Activated T-cell treated with anti-CD3 and anti-CD28 coated beads, Interleukin-2, amount 50 U/mL, for 48 hours (primary cell): Measurements from ENCODE around the gene CD1D.
"Not testable (repeated sequence)": the region's sequence is repeated elsewhere in the genome, so short reads cannot be mapped to it uniquely, and the experiment has no call there.

ENCODE experiments used
- DNase-seq, 2 experiments: peaks; one replicate each; pipeline ENCODE4 v3.0.0-alpha.2; 2020

The CD1D gene

DNA sequence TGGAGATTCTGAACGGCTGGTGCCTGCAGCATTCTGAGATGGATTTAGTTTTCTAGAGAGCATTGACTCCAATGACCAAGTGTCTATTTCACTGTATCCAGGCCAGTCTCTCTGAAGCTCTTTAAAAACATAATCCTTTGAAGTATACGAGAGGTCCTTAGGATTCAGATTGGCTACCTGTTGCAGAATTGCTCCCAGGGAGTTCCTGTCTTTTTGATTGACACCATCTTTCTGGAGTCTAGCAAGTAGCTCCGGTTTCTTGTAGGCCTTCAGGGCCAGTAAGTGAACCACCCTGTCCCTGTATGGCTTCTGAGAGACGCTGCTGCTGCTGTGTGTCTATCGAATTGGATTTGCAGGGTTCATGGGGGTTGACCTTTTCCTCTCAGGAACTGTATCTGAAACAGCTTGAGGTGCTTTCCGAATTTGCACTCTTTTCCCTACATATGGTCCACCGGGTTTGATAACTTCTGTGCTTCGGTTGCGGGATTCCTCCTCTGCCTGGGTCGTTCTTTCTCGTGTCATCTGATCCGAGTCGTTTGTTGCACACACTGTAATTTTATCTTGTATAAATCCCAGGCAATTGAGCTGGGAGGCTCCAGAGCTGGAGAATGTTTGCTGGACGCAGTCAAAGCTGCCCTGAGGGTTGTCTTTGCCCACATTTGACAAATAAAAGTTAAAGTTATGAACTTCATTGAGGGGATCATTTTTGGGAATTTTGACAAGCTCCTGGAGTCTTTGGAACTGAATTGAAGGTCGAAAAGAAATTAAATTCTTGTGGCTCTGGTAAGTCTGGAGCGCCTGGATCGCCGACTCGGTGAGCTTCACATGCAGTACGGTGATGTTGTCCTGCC, 3.6 kb upstream of the CD1D start:
- not testable (repeated sequence) for DNase-seq

DNA sequence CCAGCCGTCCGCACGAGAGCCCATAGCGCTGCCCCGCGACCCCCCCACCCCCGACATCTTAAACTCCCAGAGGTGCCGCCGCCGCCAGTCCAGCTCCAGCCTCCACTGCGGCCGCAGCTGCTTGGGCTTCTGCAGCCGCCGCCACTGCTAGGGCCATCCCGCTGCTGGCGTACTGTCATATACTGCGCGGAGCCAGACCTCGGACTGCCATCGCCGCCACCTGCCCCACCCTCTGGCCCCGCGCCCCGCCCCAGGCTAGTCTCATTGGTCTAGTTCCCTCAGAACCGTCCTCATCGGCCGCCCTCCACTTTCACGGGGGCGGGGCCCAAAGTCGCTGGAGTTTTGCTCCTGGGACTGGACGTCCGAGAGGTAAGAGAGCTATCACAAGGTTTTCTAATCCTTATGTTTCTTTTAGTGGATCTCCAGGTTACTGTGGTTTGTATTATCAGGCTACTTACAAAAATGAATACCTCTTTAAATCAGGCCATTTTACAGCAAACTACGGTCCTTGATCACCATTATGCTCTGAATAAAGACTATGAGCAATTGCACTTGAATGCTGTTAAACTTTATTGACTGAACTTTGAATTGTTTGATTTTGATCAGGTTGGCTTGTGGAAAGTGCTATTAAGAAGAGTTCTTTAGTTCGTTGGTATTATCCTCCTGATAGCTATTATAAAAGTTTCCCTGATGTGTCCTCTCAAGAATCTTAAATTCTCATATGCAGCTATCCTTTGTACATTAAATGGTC, 2.8 kb upstream of the CD1D start:
- DNase-seq = peak; percentile 50 to 51

DNA sequence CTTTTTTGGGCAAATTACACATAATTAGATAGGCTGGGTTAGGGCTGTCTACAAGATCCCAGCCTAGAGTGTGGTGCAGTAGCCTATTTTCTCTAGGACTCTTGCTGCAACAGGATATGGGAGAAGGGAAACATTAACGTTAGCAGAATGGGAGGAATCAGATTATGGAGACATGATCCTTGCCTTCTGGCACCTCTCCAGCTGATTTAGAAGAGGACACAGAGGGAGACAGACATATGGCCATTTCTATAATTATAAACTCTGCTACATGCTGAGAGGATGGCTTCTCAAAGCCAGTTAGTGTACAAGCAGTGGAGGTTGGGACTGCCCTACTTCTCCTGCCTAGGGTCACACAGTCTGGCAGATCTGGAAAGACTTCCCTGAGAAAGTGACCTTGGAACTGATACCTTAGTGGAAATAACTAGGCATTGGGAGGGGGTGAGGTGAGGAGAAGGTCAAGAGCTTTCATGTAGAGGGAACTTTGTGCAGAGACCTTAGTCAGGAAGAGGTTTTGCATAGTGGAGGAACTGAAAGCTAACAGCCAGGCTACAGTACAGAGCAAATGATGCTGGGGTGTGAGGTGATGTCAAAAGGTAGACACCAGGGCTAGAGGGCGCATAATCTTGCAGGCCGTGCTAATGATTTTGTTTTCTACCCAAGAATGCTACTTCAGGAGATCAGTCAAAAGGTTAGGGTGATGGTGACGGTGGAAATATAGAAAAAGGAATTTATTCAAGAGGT, 1.2 kb upstream of the CD1D start:
- DNase-seq = no peak

DNA sequence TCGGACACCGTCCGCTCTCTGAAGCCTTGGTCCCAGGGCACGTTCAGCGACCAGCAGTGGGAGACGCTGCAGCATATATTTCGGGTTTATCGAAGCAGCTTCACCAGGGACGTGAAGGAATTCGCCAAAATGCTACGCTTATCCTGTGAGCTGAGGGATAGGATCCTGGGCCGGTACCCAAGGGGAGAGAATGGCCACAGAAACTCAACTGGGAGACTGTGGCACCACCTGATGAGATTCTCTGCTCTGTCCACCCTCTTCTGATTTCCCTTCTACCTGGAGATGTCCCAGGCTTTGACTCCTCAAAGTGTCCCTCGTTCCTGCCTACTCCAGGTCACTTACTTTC, 855 bp downstream of the CD1D start:
- no peak for DNase-seq

DNA sequence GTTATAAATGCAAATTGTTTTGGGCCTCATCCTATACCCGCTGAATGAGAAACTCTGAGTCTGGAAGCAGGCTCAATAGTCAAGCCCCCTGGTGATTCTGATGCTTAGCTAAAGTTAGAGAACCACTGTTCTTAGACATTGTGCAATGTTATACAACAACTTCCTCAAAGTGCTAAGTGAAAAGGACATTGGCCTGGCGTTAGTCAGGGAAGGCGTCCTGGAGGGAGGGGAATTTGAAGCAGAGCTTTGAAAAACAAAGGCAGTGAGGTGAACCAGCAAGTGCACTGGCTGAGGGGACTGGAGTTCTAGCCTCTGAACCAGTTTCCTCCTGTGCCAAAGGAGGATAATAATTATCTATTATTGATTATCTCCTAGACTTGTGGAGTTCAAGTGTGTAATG, 5.1 kb downstream of the CD1D start:
- DNase-seq = no peak

DNA sequence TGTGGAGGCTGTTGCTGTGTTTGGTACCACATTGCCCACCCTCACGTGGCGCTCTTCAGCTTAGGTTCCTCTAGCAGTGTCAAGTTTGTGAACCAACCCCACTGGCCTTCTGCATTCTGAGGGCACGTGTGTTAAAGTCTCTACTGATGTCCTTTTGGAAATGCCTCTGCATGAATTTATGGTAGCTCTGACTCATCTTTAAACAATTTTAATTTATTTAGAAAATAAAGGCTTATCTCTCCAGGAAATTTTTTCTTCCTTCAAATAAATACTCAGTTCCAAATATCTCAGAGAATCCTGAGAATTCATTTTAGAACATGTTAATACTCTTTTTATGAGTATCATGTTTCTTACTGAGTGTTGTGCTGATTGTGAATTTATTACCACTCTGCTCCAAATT, 5.5 kb downstream of the CD1D start:
- no peak for DNase-seq

DNA sequence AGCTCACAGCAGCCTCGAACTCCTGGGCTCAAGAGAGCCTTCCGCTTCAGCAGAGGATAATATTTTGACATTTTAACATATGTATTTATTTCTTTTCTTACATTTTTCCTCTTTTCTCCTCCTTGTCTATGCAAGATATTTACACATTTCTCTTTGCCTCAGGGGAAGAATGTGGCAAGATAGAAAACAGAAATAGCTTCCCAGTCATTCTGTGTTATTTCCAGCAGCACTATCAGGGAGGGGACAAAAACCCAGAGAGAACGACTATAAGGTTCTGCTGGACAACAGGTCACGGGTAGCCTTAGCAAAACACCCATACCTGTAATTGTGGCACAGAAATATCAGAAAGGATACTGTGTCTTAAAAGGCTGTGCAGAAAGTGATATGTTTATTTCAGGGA, 7.9 kb downstream of the CD1D start:
- DNase-seq = no peak

DNA sequence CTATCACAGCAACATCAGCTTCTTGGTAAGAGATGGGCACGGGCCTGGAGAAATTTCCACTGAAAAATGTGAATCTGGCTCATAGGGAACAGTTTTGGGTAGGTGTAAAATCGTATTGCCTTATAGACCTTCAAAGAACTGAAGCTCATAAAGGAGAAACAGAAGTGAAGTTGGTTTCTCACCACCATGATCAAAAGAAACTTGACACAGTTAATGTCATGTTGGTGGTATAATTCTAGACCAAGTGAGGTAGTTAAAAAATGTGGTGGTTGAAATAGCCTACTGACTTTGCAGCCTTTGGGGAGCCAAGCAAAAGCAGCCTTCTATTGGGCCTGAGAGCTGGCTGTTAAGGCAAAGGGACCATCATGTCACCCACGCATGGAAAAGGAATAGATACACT, 8.9 kb downstream of the CD1D start:
- DNase-seq = no peak

DNA sequence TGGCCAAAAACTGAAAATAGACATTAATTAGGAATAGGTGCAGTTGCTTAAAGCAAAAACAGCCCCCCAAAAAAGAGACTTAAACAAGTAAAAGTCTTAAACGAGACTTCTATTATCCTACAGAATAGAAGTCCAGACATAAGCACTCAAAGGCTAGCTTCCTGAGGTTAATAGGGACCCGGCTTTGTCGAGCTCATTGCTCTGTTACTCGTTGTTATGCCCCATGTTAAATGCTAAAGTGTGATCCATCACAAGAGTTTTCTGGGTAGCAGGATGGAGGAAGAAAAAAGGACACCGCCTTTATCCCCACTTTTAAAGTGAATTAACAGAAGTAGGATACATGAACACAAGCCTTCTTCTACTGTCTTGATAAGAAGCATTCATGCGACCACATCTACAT, 10.6 kb downstream of the CD1D start:
- no peak for DNase-seq

DNA sequence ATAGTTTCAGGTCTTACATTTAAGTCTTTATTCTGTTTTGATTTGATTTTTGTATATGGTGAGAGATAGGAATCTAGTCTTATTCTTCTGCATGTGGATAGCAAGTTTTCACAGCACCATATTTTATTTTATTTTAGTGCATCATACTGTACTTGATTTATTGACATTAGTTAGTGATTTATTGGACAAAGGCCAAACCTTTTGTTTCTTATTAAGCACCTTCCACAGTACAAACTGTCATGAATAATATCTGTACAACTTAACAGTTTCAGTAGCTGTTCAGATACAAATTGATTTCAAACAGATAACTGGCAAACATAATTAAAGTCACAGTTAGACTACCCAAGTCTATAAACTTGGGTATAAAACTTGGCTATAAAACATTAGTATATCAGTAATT, 15.8 kb downstream of the CD1D start:
- no peak for DNase-seq

DNA sequence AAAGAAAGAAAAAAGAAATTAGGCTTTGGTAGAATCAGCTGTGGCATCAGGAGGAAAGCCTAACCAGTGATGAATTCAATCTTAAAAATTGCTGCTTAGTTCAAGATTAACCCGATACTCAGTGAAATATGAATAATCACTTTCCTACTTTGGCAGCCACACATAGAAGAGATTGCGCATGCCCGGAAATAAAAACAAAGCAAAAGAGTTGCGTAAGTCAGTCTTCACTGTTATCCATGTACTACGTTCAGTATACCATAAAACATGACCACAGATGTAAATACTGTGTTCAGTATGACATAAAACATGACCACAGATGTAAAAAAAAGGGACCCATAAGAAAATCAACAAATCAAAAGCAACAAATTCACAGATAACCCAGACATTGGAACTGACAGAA, 19.2 kb downstream of the CD1D start:
- no peak for DNase-seq

DNA sequence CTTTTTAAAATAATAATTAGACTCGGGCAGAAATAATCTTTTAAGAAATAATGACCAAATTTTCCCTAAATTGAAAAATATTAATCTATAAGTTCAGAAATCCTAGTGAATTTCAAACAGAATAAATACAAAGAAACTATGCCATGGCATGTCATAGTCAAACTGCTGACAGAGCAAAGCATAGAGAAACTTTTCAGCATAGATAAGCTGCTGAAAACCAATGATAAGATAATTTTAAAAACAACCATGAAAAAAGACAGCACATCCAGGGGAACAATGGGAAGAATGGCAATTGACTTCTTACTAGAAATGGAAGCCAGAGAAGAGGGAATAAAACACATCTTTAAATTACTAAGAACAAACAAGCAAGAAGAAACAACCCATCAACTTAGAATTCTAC, 19.8 kb downstream of the CD1D start:
- no peak for DNase-seq

DNA sequence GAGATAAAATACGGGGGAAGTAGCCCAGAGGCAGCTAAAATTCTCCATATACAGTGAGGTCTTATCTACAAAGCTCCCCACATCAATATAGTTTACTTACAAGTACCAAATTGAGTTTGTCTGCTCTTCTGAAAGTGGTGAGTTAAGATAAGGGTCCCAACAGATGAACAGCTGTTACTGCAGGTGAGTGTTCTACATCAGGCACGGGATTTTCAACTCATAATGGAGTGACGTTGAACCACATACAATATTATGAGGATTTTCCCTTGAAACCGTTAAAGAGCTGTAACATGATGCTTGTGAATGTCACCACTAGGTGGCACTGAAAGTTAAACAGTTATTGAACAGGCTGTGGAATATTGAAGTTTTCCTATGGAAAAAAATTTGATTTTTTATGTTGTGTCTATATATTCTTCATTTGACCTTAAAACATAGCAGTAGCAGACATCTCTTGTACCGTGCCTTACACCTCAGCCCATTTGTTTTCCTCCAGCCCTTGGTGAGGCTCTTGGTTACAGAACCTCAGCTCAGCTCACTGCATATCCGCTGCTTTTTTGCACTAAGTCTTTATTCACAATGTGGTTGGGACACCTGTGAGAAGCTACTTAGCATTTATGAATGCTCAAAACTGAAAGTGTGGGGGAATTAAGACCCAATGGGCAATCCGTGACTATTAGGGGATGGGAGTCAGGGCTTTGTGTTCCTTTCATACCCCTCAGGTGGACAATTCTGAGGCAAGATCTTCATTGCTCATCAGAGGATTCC, 23.2 kb downstream of the CD1D start:
- no peak for DNase-seq

DNA sequence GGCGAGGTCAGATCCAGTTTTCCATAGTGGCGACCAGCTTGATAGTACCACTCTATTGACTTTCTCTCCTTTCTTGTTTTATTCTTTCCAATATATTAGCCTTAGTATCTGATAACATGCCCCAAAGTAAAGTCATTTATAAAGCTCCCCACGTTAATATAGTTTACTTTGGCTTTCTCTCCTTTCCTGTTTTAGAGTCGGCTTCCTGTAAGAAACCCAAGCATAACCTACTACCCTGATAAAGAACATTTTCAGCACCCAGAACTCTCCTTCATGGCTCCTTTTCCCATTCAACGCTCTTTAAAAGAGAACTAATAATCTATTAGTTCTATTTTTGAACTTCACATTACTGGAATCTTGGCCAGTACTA, 23.7 kb downstream of the CD1D start:
- DNase-seq = no peak

DNA sequence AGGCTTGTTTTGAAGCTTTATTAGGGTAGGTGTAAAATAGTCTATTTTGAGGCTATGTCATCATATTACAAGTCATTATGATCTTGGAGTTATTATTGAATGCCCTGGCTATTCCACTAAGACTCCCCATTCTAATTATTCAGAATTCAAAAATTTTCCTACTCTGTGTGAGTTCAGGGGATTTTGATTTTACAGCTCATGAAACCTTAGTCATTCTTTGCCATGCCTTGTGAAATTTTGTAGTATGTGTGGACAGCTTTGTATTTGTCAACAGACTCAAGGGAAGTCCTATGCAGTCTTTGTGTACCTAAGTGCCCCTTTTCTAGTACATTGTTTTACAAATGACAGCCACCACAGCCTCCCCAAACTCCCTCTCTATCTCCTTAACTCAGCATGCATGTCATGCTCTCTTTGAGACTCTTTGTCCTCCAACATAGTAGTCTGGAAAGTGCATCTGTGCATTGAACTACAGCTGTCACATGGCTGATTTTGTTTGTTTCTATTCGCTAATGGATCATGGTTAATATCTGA, 28.0 kb downstream of the CD1D start:
- no peak for DNase-seq

DNA sequence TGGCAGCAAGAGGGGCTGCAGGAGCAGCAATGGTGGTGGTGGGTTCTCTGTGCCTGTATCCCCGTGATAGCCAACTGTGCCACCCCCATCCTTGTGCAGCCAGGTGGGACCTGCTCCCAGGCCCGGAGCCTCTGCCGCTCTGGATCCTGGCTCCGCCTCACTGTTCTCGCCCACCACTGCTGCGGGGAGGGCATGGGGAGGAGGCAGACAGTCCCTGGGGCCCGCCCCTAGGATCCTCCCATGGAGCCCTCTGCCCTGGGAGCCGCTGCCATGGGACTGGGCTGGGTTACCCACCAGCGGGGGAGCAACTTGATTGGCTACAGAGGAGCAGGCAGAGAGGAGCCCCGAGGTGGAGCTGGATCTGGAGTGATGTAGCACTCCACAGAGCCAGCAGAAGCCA, 31.6 kb downstream of the CD1D start:
- DNase-seq = no peak

DNA sequence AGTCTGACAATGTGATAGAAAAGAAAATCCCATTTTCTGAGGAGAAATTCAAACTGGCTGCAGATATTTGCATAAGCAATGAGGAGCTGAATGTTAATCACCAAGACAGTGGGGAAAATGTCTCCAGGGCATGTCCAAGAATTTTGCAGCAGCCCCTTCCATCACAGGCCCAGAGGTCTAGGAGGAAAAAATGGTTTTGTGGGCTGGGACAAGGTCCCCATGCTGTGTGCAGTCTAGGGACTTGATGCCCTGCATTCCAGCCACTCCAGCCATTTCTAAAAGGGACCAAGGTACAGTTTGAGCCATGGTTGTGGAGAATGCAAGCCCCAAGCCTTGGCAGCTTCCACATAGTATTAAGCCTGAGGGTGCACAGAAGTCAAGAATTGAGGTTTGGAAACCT, 42.8 kb downstream of the CD1D start:
- DNase-seq = not testable (repeated sequence)

DNA sequence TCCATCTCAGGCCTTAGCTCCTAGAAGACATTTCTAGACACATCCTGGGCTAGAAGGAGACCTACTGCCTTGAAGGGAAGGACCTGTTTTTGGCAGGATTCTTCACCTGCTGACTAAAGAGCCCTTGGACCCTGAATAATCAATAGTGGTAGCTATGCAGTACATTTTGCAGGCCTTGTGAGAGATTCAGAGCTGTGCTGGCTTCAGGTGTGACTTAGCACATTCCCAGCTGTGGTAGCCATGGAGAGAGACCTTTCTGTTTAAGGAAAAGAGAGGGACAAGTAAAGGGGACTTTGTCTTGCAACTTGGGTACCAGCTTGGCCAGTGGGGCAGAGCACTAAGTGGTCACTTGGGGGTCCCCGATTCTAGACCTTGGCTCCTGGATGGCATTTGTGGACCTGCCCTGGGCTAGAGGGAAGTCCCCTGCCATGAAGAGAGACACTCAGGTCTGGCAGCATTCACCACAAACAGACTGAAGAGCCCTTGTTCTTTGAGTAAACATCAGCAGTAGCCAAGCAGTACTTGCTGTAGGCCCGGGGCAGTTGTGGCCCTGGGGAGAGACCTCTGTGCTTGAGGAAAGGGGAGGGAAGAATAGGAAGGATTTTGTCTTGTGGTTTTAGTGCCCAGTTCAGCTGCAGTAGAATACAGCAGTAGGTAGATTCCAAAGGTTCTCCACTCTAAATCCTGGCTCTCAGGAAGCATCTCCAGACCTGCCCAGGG, 47.4 kb downstream of the CD1D start:
- no peak for DNase-seq
